A673 (cell line): Measurements from ENCODE around the gene CLNK. TPM values are rescaled to one million over a fixed set of nuclear protein-coding genes. Genes with fewer than 3 reads are reported as not detected.

Experiments
- BruUV-seq: library from RNA; stranded (reverse); fragments of 400-500 nt; replicated peaks from 2 replicates; lab custom pipeline; 2021; lab: Mats Ljungman, UMichigan
- CTCF ChIA-PET: fragments of 300-600 bp; sonication (Branson Sonifier 250); formaldehyde crosslinking; loops from one replicate; lab custom pipeline; 2022; ENCODE audit warnings: antibody characterized with exemption; lab: Charles Lee
- POLR2A ChIA-PET: fragments of 300-600 bp; sonication (Branson Sonifier 250); formaldehyde crosslinking; loops from one replicate; lab custom pipeline; 2022; ENCODE audit warnings: antibody characterized with exemption; ENCODE audit not compliant: low non-redundant PET; lab: Charles Lee
- DNase-seq: peaks from one replicate; pipeline ENCODE4 v3.0.0-alpha.2; 2015; ENCODE audit warnings: low spot score
- H3K27ac ChIP-seq: fragments of 200-600 bp; sonication (generic); 2 replicates; pipeline ENCODE4 v1.5.1; 2016; ENCODE audit warnings: mixed run types, low read depth, mild to moderate bottlenecking, mixed read lengths, antibody characterized with exemption, low read length; ENCODE audit not compliant: poor library complexity, severe bottlenecking
- H3K27me3 ChIP-seq: fragments of 200-600 bp; sonication (generic); replicated peaks from 2 replicates; pipeline ENCODE4 v1.6.1; 2017; ENCODE audit warnings: mixed run types, low read depth, mild to moderate bottlenecking, mixed read lengths, antibody characterized with exemption, low read length; ENCODE audit not compliant: insufficient read depth, poor library complexity
- H3K36me3 ChIP-seq: fragments of 200-600 bp; sonication (generic); 2 replicates; pipeline ENCODE4 v1.6.1; 2016; ENCODE audit warnings: mixed run types, mild to moderate bottlenecking, mixed read lengths, antibody characterized with exemption, low read length; ENCODE audit not compliant: insufficient read depth, poor library complexity, severe bottlenecking
- H3K4me1 ChIP-seq: fragments of 200-600 bp; sonication (generic); 2 replicates; pipeline ENCODE4 v1.6.1; 2017; ENCODE audit warnings: mixed run types, mild to moderate bottlenecking, mixed read lengths, antibody characterized with exemption, low read length; ENCODE audit not compliant: insufficient read depth, poor library complexity, severe bottlenecking
- H3K4me3 ChIP-seq: fragments of 200-600 bp; sonication (generic); 2 replicates; pipeline ENCODE4 v1.5.1; 2016; ENCODE audit warnings: low read depth, mixed run types, mild to moderate bottlenecking, mixed read lengths, low read length; ENCODE audit not compliant: poor library complexity, severe bottlenecking
- H3K9me3 ChIP-seq: fragments of 200-600 bp; sonication (generic); 2 replicates; pipeline ENCODE4 v1.6.1; 2016; ENCODE audit warnings: mixed run types, low read depth, mild to moderate bottlenecking, mixed read lengths, antibody characterized with exemption, low read length; ENCODE audit not compliant: poor library complexity, severe bottlenecking
- CTCF ChIP-seq: fragments of 300-800, 200-600 bp; sonication (generic); conservative IDR thresholded peaks from 2 replicates; pipeline ENCODE4 v1.5.1; 2017; ENCODE audit warnings: low read depth, mild to moderate bottlenecking, antibody characterized with exemption, low read length, moderate library complexity, mixed read lengths
- EZH2 ChIP-seq: fragments of 200-600 bp; sonication (generic); IDR thresholded peaks from 2 replicates; pipeline ENCODE4 v1.6.1; 2017; ENCODE audit warnings: borderline replicate concordance, low read depth, mild to moderate bottlenecking, mixed read lengths, antibody characterized with exemption, low read length; ENCODE audit not compliant: poor library complexity, severe bottlenecking
- intact Hi-C: fragments of 100-400 bp; cut with micrococcal nuclease; formaldehyde crosslinking; loops from one replicate; pipeline ENCODE4 v1.10.0; 2022; ENCODE audit not compliant: unreplicated experiment
- total RNA-seq: library from RNA; stranded (reverse); gene quantifications from 2 replicates; pipeline ENCODE4 v1.2.3, GENCODE V29; 2021

The CLNK gene
- total RNA-seq, 1 experiment from 2014 or later, result not detected

- intact Hi-C loops, result no loop called here
- POLR2A ChIA-PET, result no interaction called here
- CTCF ChIA-PET, result no interaction called here
Measured at GRCh38 chr4:10622728-10623127, 61.8 kb downstream of the CLNK start.

GRCh38 chr4:10620935-10621488, 63.6 kb downstream of the CLNK start:
- no peak for TF ChIP-seq CTCF
- no peak for TF ChIP-seq EZH2
- POLR2A ChIA-PET, result no interaction called here
- H3K9me3 ChIP-seq, result no peaks in the 10 kb centered on the region
- intact Hi-C loops, result no loop called here
- no peaks in the 10 kb centered on the region for H3K36me3 ChIP-seq
- H3K27me3 ChIP-seq, result no peaks in the 10 kb centered on the region
- no peak overlapping the region for H3K27ac ChIP-seq
- BruUV-seq, result no TSS peak
- no peak for DNase-seq
- H3K4me3 ChIP-seq, result no peak overlapping the region
- CTCF ChIA-PET, result no interaction called here
- no peaks in the 10 kb centered on the region for H3K4me1 ChIP-seq

More at GRCh38 chr4:10622728-10623127, 61.8 kb downstream of the CLNK start:
- no peaks in the 10 kb centered on the region for H3K27me3 ChIP-seq
- H3K4me3 ChIP-seq, result no peak overlapping the region
- no TSS peak for BruUV-seq
- no peaks in the 10 kb centered on the region for H3K9me3 ChIP-seq
- TF ChIP-seq EZH2, result no peak
- no peak for TF ChIP-seq CTCF
- no peaks in the 10 kb centered on the region for H3K36me3 ChIP-seq
- no peak for DNase-seq
- H3K27ac ChIP-seq, result no peak overlapping the region
- no peaks in the 10 kb centered on the region for H3K4me1 ChIP-seq

GRCh38 chr4:10619855-10620254, 64.7 kb downstream of the CLNK start:
- ChIA-PET POLR2A (no interaction called here), CTCF (no interaction called here)
- Histone ChIP-seq H3K4me1 (no peaks in the 10 kb centered on the region), H3K27me3 (no peaks in the 10 kb centered on the region), H3K27ac (no peak overlapping the region), H3K4me3 (no peak overlapping the region), H3K36me3 (no peaks in the 10 kb centered on the region), H3K9me3 (no peaks in the 10 kb centered on the region)
- no TSS peak for BruUV-seq
- DNase-seq, result no peak
- intact Hi-C loops, result no loop called here
- TF ChIP-seq CTCF (no peak), EZH2 (no peak)
